GM21526 (cell line): ENCODE results near the gene SCFD2.
"Not testable (repeated sequence)": the region's sequence is repeated elsewhere in the genome, so short reads cannot be mapped to it uniquely, and the experiment has no call there.

Experiments
- ATAC-seq: cut with Tn5 transposase; IDR thresholded peaks from one replicate; pipeline ENCODE4 v1.9.1; 2021; ENCODE audit warnings: moderate library complexity; ENCODE audit not compliant: unreplicated experiment, low FRiP score

The SCFD2 gene

DNA sequence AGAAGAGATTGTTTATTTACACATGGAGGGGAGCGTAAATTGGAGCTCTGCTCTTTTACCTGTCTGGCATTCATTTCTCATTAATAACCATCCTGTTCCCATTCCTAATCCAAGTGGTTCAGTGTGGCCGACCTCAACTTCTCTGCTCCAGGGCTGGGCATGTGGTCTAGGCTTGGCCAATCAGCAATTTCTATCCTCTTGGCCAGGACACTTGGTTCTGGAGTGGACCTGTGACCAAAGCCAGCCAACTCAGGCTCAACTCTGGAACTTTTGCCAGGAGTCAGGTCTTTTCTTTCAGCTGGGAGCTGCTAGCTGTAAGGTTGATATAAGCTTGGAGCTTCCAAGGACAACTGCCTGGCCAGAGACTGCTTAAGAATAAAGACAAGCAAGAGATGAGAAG is 519.4 kb downstream of the SCFD2 start:
- ATAC-seq = no peak

DNA sequence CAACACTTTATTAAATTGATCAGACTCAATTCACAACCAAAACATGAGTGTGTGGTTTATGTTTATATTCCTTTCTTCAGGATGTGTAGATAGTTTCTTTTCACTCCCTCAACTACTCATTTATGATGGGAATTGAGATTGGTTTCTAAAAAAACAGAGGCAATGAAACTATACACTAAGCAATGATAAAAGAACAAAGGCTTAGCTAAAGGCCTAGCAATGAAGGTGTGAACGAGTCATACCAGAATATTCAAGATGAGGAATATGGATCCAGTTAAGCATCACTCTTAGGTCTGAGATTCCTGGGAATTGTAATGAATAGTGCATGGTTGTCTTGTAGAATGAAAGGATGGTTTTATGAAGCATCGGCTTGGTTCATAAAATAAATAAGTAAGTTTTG is 521.3 kb downstream of the SCFD2 start:
- no peak for ATAC-seq

DNA sequence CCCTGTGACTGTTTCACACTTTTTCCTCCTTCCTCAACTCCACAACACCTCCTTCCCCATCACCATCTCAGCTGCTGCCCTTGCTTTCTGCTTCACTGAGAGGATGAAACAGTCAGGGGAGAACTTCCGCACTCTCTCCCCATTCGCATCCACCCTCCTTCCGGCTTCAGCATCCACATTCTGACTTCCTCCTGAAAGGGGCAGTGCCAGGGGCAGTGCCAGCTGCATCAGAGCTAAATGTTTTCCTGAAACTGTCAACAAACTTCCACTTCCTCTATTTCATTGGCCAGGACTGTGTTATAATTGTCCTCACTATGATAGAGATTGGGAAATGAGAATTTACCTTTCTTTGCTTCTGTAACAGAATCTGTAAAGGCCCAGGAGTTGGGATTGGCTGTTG is 521.9 kb downstream of the SCFD2 start:
- ATAC-seq = no peak

DNA sequence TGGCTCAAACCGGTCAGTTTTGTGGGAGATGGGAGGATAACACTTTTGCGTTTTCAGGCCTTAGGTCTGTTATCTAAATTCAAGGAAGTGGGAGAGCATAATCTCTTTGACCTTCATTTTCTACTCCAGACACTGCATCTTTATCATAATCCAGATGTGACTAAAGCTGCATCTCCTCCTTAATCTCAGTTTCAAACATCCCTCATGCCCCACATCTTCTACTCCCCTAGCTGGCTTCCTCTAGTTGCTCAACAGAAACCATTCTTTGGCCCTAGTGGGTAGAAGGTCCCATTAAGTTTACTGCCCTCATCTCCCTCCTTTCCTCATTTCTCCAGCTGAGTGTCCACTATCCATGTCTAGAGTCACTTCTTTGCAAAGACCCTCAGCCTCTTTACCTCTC is 522.5 kb downstream of the SCFD2 start:
- no peak for ATAC-seq

DNA sequence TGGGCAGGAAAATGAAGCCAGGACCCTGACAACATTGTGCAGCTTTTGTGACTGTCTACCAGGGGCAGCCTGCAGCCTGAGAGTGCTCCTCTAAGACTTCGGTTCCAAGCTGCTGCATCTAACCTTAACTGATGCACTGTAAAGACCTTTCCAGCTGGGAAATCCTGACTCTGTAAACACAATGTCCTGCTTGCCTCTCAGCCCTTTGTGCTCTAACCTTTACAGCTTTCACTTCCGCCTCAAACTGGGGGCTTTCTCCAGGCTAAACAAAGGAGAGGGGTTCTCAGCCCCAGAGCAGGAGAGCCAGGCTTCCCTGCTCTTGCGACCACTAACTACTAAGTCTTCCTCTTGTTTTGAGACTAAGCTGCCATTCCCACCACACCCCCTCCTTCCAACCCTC is 523.1 kb downstream of the SCFD2 start:
- ATAC-seq = no peak

DNA sequence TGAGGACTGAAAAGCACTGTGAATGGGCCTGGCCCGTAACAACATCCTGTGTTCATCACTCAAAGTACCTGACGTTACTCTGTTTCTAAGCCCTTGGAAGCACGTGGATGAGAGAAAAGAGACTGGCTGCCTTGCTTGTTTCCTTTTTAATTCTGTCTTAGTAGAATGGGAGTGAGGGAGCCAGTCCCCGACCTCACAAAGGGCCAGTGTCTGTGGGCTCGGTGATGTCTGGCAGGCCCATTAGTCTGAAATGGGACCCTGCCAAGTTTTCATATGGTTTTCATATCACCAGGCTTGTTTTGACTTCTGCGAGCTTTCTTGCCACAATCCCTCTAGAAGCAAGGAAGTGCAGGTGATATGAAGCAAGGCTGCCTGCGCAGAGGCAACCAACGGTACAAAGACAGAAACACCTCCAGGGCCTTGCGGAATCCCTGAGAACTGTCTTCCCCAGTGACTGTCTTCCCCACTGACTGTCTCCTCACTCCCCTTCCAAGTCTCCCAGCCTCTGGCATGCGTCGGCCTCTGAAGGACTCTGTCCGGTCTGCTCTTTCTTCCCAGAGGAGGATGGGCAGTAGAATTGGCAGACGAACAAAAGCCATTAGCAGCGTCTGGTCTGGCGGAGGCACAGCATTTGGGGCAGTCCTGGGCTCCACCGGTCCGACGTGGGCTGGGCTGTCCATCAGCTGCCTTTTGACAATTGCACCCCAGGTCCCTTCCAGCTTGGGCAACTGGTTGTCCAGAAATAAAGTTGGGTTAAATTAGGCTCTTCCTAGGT is 524.0 kb downstream of the SCFD2 start:
- no peak for ATAC-seq

DNA sequence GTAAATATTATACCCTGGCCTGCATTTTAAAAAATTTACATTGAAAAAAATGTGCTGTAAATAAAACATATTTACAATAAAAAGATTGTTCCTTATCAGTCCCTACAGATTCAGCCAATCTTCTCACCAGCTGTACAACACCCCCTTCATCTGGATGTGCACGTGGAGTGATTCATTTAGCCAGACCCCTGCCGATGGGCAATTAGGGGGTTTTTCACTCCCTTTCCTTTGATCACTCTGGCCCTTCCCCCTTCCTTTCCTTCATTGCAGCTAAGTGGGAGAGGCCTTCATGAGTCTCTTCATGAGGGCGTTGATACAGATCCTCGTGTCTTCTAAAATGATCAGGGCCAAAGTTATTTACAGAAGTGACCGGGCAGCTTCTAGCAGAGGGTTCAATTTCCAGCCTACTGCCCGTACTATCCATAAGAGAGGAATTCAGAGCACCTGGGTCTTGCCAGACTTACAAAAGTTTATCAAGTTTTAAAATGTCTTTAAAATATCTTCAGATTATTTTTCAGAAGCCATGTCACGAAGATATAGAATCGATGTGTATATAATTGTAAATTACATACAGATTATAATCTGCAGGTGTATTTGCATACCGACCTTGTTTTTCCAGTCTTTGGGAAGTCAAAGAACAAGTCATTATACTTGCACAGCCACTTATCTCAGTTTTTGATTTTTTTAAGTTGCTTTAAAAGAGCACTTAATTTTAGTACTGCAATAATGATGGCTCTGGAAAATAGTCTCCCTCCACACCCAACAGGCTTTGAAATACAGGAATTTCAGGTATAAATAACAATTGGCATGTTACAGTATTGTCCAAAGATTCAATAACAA is 525.1 kb downstream of the SCFD2 start:
- no peak for ATAC-seq

DNA sequence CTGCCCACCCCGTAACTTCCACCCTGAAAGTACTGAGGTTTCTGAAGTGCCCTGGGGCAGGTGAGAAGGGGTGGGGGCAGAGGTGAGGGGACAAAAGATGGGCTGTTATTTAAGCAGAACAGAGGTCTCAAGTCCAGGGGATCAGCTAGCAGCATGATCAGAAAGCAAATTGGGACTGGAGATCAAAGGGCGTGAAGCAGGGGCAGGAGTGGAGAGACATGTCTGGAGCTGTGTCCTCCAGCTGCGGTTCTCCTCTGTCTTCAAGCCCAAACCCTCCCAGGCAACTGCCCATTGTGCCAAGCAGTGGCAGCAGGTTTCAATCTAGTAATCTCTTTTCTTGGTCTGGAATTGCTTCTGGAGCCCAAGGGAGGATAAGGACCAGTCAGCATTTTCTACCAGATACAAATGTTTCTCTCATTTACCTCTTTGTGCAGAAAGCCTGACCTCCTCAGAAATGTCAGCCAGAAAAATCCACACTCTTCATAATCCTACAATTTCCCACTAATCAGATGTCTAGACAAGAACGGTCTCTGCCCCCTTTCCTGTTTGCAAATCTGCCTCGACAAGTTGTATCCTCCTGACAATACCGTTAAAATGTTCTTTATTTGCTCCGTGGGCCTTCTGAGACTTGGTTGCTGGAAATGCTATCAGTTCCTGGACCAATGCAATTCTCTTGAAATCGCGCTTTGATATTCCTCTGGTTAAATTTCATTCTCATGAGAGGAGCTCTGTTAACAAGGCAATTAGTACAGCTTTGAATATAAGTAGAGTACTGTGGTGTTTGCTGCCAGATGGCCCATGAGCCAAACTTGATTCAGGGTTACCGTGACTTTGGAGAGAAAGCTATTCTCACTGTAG is 526.9 kb downstream of the SCFD2 start:
- no peak for ATAC-seq

DNA sequence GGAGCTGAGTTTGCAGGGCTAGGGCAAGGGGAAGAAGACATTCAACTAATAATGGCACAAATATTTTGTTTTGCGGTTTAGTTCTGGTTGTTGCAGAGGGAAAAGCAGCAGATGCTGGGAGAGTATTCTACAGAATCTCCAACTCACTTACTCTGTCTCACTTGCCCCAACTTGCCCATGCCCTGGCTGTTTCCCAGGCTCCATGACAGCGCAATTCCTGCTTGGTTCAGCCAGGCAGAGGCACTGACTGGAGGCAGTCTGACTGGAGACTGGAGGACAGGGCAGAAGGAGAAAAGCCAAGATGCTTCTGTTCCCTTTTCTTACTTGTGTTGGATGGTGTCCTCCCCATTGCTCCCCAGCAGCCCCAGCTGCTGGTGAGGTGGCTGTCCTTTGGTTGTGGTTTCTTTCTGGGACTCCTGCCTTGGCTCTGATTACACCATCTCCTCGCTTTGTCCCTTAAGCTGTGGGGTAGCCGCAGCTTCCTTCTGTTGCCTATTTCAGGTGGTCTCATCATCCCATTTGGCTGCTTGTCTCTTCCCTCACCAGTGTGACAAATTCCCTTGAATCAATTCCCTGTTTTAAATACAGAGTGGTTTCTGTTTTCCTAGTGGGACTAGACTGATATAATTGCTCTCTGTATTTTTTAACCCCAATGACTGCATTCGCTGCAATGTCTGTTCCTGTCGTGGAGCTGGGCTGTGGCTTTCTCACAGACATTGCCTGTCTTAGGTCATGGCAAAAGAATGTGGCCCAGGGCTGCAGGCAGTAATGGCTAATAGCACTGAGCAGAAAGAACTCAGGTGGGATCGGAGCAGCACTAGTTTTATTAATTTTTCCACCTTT is 527.9 kb downstream of the SCFD2 start:
- no peak for ATAC-seq

DNA sequence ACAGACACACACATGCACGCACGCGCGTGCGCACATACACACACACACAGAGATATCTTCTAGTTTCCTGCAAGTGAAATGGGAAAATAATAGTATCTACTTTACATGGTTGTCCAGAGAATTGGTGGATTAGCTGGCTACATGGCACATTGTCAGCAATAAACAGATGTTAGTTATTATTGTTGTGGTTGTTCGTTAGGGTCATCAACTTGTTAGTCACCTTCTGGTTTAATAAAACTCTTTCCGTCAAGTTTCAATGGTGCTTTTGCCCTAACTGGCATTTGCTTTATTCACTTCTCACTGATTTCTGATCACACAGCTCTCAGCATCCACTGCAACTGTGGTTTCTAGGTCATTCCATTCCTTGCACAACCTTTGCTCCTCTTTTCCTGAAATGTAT is 529.2 kb downstream of the SCFD2 start:
- no peak for ATAC-seq

DNA sequence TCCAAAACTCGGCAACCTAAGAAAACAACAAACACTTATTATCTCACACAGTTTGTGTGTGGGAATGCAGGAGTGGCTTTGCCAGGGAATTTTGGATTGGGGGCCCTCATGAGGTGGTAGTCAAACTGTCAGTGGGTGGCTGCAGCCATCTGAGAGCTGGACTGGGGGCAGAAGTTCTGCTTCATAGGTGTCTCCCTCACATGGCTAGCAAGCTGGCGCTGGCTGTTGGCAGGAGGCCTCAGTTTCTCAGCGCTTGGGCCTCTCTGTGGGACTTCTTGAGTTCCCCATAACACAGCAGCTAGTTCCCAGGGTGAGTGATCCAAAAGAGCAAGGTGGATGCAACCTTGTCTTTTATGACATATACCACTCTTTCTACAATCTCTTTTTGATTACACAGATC is 529.7 kb downstream of the SCFD2 start:
- no peak for ATAC-seq

DNA sequence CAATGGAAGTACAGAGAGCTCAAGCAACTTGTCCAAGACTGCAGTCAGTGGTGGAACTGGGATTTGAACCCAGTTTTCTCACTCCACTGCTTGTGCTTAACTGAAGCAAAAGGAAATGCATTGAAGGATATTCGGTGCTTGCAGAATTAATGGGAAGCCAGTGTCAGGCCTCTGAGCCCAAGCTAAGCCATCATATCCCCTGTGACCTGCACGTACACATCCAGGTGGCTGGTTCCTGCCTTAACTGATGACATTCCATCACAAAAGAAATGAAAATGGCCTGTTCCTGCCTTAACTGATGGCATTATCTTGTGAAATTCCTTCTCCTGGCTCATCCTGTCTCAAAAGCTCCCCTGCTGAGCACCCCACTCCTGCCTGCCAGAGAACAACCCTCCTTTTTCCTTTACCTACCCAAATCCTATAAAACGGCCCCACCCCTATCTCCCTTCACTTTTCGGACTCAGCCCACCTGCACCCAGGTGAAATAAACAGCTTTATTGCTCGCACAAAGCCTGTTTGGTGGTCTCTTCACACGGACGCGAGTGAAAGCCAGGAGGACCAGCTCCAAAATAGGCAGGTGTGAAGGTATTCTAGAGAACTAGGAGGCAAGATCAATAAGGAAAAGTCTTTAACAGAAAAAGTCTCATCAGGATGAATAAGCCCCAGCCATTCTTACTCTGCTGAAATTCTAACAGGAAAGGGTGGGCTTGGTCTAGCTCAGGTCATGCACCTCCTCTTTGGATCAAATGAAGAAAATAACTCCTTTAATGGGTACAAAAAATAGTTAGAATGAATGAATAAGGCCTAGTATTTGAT is 531.0 kb downstream of the SCFD2 start:
- ATAC-seq = not testable (repeated sequence)

DNA sequence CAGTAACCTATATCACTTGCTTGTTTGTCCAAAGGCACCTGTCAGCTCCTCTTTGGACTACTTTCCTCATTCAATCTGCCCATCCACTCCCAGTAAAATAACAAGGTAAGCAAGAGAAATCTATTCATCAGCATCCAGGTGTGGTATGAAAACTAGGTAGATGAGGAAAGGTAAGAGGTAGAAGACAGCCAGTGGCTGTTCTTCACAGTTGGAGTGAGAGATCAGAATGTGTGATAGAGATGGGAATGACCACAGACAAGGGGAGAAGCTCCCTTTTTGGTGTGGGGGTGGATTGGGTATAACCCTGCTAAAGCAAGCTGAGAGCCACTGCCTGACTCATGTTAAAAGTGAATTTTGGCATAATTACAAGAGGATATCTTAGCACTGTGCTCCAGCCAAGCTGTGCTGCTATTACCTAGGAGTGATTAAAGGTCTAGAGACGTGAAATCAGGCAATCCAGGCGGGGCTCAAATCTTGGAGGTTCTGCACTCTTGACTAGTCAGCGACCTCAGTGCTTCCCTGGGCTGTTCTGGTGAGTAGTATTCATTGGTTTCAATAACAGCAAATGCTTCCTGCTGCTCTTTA is 531.8 kb downstream of the SCFD2 start:
- no peak for ATAC-seq

DNA sequence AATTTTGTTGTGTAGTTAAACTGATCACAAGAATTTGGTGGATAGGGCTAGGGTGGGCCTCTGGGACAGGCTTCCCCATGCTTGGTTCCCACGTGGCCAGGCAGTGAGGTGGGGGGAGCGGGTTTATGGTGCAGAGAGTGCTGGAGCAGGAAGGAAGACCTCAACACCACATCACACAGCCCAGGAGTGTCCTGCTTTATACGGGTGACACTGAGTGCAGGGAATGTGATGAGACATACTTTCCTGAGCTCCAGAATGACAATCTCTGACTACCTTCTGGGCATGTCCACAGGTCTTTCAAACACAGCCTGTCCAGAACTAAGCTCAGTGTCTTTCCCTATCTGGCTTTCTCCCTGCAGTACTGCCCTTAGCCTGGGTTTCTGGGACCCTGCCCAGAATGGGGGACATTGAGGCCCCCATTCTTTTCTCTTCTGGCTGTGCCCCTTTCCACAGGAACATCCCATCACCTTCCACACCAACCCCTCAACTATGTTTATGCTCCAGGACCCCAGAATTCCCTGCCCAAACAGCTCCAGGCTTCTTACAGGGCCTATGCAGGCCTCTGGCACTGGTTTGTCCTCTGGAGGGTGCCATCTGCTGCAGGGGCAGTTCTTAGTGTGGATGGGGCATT is 540.3 kb downstream of the SCFD2 start:
- no peak for ATAC-seq

DNA sequence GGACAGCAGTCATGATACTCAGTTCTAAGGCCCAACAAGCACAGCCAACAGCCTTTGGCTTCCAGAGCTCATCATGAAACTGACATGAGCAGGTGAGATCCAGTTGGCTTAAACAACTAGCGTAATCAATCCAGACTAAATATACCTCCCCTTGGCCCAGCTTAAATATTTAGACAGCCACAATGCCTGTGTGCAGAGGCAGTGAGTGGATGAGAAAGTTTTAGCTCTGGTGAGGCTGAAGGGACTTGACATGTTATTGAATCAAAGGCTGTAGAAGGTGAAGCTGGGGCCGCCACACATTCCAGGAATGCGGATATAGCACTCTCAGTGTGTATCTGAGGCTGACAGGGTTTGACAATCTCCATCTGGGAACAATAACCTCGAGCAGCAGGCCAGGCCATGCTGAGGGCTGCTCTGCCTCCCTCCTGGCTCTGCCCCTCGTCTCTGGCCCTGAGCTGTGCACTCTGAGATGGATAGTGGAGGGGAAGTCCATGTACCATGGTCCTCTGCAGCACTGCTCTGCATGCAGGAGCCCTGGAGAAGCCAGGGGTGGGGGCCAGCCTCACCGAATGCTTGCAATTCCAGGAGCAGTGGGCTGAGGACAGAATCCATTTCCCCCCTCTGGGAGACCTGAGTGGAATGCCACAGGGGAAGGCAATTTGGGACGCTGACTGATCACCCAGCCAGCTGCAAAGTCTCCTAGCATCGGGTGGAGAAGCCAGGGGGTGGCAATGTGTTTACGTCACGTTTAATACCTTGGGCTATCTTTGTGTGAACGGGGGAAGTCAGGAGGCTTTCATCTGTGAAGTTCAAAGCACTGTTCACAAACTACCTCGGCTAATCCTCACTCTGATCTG is 541.0 kb downstream of the SCFD2 start:
- no peak for ATAC-seq

DNA sequence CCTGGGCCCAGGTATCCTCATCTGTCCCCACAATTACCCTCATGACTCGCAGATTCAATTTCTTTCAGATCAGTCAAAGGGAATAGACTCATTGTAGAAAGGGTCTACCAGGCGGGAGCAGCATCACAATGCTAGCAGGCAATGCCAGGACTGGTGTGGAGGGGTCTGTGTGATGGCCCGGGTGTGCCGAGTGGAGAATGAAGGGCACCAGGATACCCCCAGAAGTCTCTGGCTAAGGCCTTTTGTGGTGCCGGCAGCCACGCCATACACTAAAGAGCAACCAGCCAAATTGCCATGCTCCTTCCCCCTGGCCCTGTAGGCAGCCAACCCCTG is 541.6 kb downstream of the SCFD2 start:
- ATAC-seq = no peak

DNA sequence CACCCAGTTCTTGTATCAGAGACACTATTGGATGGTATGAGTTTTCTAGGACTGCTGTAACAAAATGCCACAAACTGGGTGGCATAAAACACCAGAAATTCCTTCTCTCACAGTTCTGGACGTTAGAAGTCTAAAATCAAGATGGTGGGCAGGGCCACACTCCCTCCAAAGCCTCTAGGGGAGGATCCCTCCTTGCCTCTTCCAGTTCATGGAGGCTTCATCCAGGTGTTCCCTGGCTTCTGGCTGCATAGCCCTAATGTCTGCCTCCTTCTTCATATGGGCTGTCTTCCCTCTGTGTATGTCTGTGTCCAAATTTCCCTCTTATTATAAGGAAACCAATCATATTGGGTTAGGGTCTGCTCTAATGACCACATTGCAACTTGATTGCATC is 542.2 kb downstream of the SCFD2 start:
- no peak for ATAC-seq
